Stimulated activated CD8-positive, alpha-beta memory T cell treated with anti-CD3 and anti-CD28 coated beads, Interleukin-15, amount 100 ng/mL, for 1 hour (primary cell): ENCODE data around the gene RPS10.
A peak's percentile ranks its signal among the peaks of the same experiment; 100 is the strongest.
"Not testable (repeated sequence)": the region's sequence is repeated elsewhere in the genome, so short reads cannot be mapped to it uniquely, and the experiment has no call there.

Experiments
- DNase-seq: peaks from one replicate; pipeline ENCODE4 v3.0.0-alpha.2; 2020; ENCODE audit warnings: low read depth

RPS10 gene

DNA sequence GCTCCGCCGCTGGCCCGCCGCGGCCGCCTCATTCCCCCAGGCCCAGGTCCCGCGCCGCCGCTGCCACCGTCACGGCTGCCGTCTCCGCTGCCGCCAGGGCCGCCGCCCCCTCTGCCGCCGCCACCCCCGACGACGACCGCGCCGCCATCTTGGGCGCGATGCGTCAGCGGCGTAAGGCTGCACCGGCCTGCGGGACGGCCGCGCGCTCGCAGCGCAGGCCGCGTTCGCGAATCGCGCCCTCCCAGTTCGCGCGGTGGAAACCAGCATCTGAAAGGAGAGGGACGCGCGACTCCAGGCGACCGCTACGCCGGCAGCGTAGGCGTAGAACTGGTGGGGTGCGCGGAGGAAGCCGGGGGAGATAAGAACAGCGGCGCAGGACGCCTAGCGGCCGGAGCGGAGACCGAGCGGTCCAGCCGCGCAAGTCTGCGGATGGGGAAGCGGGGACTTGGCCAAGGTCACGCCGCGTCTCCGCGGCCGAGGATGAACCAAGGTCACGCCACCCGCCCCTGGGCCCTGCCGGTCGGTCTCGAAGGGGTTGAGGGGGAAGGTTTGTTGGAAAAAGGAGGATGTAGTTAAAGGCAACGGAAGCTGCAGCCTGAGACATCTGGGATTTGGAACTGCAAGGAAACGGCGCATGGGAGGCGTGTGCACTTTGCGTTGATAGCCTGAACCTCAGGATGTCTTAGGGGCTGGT, 33.2 kb downstream of the RPS10 start, which contains the start of gene NUDT3:
TSS of gene NUDT3 (minus strand) at position 173 of the 694 bp plus-strand sequence. CDS start 307 bp downstream, outside the sequence.
- peak; percentile 85 for DNase-seq

DNA sequence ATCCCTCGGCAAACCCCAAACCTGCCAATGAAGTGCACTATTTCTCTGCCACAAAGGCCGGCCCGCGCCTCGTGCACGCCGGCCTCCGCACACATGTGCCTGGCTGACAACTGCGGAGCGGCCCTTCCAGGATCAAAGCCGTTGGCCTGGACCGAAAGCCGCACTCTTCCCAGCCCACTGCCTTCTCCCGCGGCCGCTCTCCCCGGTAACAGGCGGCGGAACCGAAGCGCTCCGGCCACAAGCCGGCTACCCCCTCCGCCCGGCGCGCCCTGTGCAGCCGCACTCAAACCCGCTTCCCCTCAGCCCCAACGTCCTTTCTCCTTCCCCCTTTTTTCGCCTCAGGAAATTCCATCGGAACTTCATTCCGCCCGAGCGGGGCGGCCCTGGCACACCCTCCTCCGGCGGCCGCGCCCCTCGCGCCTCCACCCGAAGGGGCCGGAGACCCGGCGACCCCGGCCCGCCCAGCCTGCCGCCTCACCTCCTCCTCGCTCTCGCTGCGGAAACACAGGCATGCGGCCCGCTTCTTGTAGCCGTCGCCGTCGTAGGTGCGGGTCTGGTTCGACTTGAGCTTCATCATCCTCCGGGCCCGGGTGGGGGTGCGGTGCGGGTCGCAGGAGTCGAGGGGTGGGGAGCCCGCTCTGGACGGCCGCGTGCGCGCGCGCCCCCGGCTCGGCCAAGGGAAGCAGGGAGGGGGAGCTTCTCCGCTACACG, 33.9 kb downstream of the RPS10 start:
- peak; percentile 31 for DNase-seq

DNA sequence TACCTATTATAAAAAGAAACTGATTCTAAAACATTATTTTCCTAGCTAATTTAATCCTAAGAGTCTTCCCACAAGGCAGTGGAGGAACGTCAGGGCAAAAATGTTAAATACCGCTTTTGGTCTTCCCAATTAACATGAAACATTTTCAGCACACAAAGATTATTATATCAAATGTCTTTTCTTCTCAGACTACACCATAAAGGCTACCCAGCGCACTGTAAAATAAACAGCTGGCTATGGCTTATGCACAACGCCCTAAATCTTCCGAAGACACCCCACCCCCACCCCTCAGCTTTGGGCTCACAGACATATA, 34.4 kb downstream of the RPS10 start:
- DNase-seq, result no peak

DNA sequence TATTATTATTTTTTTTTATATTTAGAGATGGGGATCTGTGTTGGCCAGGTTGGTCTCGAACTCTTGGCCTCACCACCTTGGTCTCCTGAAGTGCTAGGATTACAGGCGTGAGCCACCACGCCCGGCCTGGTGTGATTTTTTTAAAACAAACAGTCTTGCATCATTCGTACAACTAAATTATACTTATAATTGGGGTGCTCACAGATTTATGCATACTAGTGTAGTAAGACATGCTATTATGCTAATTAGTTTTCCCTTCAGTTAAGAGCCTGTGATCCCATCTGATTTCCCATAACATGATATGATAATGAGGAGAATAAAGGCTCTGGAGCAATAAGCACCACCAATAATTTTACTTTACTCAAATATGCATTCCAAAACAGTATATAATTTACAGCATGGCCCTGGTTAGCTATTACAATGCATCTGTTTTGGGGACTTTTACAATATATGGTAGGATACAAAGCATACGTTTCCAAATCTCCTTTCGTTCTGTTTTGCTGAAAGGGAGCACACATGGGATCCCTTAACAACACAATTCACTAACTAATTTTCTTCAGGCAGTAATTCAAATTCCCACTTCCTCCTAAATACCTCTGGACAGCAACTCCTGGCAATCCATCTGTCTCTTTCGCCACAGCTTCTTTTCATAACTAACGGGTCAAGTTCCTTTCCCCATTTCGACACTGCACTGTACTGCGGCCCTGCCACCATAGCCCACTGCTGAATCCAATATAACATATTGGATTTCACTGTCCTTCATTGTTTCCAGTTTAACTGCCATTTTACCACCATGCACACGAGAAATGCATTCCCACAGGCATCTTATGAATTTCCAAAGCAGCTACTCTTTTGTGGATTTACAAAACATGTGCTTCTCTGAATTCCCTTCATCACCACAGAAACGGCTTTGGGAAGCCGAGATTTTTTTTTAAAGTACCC, 35.1 kb downstream of the RPS10 start:
- DNase-seq, result no peak

DNA sequence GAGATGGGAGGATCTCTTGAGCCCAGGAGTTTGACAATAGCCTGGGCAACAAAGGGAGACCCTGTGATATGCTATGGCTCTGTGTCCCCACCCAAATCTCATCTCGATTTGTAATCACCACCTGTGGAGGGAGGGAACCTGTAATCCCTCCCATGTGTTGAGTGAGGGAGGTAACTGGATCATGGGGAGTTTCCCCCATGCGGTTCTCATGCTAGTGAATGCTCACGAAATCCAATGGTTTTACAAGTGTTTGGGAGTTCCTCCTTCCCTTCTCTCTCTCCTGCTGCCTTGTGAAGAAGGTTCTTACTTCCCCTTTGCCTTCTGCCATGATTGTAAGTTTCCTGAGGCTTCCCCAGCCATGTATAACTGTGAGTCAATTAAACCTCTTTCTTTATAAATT, 36.8 kb downstream of the RPS10 start:
- DNase-seq, result no peak

- no peak for DNase-seq
These were observed 37.4 kb downstream of the RPS10 start for GRCh38 chr6:34388421-34388820.

DNA sequence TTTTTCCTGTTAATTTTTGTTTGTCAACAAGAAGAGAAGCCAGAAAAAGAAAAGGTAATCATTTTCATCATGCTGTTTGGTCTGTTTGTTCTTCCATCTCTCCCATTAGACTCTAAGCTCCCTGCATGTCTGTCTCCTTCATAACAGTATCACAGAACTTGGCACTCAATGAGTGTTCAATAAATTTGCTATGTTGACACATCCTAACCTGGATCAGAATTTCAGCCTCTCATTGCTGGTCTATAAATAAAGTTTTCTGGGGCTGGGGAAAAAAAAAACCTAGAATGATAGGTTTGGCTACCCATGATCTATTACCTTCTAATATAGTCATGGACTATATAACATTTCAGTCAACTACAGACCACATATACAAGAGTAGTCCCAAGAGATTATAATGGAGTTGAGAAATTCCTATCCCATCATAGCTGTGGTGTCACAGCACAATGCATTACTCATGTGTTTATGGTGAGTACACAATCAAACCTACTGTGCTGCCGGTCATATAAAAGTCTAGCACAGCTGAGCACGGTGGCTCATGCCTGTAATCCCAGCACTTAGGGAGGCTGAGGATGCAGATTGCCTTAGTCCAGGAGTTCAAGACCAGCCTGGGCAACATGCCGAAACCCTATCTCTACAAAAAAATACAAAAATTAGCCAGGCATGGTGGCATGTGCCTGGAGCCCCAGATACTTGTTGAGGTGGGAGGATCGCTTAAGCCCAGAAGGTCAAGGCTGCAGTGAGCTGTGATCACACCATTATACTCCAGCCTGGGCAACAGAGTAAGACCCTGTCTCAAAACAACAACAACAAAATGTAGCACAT, 39.3 kb downstream of the RPS10 start:
- DNase-seq, result no peak

DNA sequence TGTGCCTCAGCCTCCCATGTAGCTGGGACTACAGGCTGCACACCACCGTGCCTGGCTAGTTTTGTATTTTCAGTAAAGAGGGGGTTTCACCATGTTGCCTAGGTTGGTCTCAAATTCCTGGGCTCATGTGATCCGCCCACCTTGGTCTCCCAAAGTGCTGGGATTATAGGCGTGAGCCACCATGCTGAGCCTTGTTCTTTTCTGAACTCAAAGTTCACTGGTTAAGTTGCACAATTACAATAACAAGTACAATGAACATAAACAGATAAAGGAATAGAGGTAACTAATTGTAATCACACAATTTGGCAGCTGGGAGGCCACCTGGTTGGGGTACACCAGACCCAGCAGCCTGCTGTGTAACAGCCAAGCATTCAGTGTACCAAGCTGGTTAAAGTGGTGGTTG, 40.1 kb downstream of the RPS10 start:
- DNase-seq, result no peak

DNA sequence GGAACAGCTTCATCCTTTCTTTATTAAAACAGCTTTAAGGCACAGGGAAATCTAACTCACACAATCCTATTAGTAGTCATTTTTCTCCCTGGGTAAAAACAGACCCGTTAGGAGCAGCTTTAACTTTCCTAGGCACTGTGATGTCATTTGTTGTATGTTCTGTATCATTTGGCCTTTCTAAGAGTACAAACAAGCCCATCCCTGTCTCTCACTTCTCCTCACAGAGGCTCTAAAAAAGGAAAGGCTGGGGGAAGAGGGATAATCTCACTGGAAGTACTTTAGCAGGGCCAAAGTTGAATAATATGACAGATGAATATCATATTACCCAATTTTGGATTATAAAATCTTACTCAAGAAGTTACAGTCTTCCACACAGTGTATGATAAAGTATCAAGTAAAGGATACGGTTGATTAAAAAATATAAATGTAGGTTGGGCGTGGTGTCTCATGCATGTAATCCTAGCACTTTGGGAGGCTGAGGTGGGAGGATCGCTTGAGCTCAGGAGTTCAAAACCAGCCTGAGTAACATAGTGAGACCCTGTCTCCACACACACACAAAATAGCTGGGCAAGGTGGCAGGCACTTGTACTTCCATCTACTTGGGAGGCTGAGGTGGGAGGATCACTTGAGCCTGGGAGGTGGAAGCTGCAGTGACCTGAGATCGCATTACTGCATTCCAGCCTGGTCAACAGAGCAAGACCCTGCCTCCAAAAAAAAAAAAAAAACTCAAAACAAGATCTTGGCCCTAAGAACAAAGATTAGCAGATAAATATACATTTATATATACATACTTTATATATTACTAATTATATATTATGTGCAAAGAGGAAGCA, 41.3 kb downstream of the RPS10 start:
- DNase-seq, result no peak

DNA sequence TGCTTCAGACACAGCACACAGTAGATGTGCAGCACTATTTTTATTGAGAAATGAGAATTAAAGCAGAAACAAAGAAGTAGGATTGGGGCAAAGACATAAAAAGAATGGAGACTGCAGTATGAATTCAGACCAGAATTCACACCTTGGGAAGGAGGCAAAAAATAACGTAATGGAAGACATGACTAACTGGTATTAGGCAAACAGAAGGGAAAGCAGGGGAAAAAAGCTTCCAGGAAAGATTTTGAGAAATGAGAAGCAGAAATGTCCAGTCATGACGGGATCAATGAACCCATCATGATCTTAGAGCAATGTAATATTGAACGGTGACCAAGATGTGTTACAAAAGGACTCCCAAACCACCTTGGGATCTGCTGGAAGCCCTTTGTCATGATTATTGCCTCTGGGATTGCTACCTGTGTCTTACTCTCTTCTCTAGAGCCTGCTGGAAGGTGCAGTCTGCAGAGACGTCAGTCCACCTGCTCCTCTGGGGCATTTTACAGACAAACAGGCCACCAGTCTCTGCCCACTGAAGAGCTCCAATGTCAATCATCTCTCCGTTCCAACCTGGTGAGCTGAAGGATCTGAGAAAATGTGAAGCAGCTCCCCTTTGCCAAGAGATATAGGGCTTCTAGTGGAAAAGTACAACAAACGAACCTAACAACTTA, 42.1 kb downstream of the RPS10 start:
- no peak for DNase-seq

DNA sequence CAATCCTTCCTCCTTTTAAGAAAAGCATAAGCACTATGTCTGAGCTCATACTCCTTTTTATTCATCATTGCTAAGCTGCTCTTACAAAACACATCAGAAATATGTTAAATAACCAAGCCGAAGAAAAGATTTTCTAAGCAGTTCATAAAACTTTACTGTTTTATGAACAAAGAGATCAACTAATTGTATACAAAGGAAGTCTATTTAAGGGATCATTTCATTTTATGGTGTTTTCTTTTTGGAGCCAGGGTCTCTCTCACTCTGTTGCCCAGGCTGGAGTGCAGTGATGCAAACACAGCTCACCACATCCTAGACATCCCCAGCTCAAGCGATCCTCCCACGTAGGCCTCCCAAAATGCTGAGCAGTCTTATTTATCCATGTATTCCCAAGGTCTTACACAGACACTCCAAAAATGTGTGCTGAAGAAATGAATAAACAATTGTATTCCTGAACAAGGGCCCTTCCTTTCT, 42.7 kb downstream of the RPS10 start:
- no peak for DNase-seq

- no peak for DNase-seq
These were observed 44.8 kb downstream of the RPS10 start for GRCh38 chr6:34381081-34381480.

GRCh38 chr6:34378470-34378869, 47.4 kb downstream of the RPS10 start:
- no peak for DNase-seq

DNA sequence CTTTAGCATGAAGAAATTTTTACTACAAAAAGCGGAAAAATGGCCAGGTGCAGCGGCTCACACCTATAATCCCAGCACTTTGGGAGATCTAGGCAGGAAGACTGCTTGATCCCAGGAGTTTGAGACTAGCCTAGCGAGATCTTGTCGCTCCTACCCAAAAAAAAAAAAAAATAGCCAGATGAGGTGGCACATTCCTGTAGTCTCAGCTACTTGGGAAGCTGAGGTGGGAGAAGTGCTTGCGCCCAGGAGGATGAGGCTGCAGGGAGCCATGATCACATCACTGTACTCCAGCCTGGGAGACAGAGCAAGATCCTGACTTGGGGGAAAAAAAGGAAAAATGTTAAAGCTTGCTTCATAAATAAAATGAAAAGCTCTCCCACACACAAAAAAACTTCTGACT, 47.9 kb downstream of the RPS10 start:
- DNase-seq, result no peak

- not testable (repeated sequence) for DNase-seq
These were observed 48.3 kb downstream of the RPS10 start for GRCh38 chr6:34377571-34377970.

- no peak for DNase-seq
These were observed 50.0 kb downstream of the RPS10 start for GRCh38 chr6:34375833-34376232.

DNA sequence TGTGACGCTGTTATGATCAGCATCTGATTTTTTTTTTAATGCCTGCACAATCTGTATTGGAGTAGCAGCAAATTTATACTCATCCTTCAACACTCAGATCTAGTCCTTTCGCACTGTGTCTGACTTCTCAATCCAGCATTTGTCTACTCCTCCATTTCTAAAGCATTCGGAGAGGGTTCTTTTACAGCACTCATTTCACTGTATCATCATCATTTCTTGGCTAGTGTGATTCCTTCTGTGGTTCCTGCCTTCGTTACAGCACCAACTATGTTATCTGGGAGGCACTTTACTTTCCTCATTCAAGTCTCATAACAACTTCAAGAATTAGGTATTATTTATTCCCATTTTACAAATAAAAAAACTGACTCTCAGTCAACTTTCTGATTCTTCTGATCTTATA, 51.4 kb downstream of the RPS10 start:
- no peak for DNase-seq

GRCh38 chr6:34374069-34374468, 51.8 kb downstream of the RPS10 start:
- no peak for DNase-seq

DNA sequence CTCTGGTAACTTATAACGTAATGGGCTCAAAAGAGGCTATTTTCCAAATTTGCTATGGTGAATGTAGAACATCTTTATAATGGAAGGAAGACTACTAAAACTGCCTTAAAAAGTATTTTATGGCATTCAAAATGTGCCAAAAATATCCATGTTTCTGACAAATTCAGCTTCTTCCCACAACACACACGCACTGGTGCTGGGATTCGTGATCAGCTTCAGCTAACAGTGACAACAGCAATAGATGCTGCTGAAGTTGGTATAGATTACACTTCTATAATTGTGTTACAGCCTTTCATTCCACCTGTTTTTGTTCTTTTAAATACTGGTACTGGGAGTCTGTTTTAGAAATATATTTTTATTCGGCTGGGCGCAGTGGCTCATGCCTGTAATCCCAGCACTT, 52.4 kb downstream of the RPS10 start:
- no peak for DNase-seq

DNA sequence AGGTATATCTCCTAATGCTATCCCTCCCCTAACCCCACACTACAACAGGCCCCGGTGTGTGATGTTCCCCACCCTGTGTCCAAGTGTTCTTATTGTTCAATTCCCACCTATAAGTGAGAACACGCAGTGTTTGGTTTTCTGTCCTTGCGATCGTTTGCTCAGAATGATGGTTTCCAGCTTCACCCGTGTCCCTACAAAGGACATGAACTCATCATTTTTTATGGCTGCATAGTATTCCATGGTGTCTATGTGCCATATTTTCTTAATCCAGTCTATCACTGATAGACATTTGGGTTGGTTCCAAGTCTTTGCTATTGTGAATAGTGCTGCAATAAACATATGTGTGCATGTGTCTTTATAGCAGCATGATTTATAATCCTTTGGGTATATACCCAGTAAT, 54.0 kb downstream of the RPS10 start:
- DNase-seq, result not testable (repeated sequence)
